ENCODE results near the gene RELL2.

DNA sequence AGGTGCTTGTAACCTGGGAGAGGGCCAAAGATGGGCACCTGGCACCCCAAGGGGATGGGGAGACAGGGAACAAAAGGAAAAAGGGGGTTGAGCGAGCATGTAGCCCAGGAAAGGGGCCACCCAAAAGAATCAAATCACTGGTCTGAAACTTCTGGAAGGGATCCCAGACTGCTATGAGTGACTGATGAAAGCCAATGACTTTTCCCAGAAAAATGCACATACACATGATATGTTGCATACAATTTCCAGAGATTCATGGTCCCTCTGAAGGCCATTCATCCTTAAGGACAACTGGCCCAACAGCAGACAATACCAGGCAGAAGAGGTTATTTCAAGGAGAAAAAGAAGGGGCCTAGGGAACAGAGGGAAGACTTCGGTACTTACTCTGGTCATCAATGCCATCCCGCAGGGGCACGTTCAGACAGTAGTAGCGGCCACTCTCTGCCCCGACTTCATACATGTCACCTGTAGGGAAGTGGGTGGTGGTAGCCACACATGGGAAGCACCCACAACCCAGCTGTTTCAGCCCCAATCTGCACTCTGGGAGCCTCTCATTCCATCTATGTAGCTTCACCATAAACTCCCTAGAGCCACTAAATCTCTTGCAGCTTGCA lies 8.5 kb upstream of the RELL2 start:
- TF ChIP-seq TAF1 (IDR thresholded peaks at IDR 0.05; ENCODE audit: borderline replicate concordance, insufficient read depth, low read length) = no peak
- TF ChIP-seq, protein P1, sequence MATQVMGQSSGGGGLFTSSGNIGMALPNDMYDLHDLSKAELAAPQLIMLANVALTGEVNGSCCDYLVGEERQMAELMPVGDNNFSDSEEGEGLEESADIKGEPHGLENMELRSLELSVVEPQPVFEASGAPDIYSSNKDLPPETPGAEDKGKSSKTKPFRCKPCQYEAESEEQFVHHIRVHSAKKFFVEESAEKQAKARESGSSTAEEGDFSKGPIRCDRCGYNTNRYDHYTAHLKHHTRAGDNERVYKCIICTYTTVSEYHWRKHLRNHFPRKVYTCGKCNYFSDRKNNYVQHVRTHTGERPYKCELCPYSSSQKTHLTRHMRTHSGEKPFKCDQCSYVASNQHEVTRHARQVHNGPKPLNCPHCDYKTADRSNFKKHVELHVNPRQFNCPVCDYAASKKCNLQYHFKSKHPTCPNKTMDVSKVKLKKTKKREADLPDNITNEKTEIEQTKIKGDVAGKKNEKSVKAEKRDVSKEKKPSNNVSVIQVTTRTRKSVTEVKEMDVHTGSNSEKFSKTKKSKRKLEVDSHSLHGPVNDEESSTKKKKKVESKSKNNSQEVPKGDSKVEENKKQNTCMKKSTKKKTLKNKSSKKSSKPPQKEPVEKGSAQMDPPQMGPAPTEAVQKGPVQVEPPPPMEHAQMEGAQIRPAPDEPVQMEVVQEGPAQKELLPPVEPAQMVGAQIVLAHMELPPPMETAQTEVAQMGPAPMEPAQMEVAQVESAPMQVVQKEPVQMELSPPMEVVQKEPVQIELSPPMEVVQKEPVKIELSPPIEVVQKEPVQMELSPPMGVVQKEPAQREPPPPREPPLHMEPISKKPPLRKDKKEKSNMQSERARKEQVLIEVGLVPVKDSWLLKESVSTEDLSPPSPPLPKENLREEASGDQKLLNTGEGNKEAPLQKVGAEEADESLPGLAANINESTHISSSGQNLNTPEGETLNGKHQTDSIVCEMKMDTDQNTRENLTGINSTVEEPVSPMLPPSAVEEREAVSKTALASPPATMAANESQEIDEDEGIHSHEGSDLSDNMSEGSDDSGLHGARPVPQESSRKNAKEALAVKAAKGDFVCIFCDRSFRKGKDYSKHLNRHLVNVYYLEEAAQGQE (IDR thresholded peaks at IDR 0.05; ENCODE audit: insufficient read depth in 1 of 2, low read depth in 2 of 2, low read length in 2 of 2) = no peak

All from PFSK-1 (cell line).